Liver (tissue), 3 donors: ENCODE data around the gene ARHGEF10L.

Experiments
- CTCF ChIP-seq: fragments of 150-350 bp; IDR thresholded peaks from 2 replicates; pipeline ENCODE4 v1.5.1; 2017; ENCODE audit warnings: improper control_type of control experiment, low read depth, low read length; ENCODE audit not compliant: missing input control
- FOXA2 ChIP-seq: IDR thresholded peaks from 2 replicates; pipeline ENCODE4 v1.6.1; 2016; ENCODE audit warnings: antibody characterized with exemption
- GABPA ChIP-seq, 2 donors: IDR thresholded peaks in 1 of 2; conservative IDR thresholded peaks in 1 of 2; 2 replicates each; pipeline ENCODE4 v1.6.1; 2016; ENCODE audit warnings: antibody characterized with exemption in 2 of 2, mild to moderate bottlenecking in 1 of 2, moderate library complexity in 1 of 2
- MAX ChIP-seq: IDR thresholded peaks from 2 replicates; pipeline ENCODE4 v1.6.1; 2016; ENCODE audit warnings: antibody characterized with exemption
- RAD21 ChIP-seq, 2 donors: IDR thresholded peaks; 2 replicates each; pipeline ENCODE4 v1.6.1; 2016; ENCODE audit warnings: antibody characterized with exemption in 2 of 2, mild to moderate bottlenecking in 2 of 2
- RXRA ChIP-seq, 2 donors: IDR thresholded peaks; 2 replicates each; pipeline ENCODE4 v1.6.1; 2017 to 2018; ENCODE audit warnings: antibody characterized with exemption in 2 of 2, mild to moderate bottlenecking in 1 of 2
- SP1 ChIP-seq: IDR thresholded peaks from 2 replicates; pipeline ENCODE4 v1.6.1; 2018; ENCODE audit warnings: antibody characterized with exemption, mild to moderate bottlenecking
- TAF1 ChIP-seq: conservative IDR thresholded peaks from 2 replicates; pipeline ENCODE4 v1.6.1; 2016; ENCODE audit warnings: antibody characterized with exemption, mild to moderate bottlenecking
- YY1 ChIP-seq: IDR thresholded peaks from 2 replicates; pipeline ENCODE4 v1.6.1; 2016; ENCODE audit warnings: antibody characterized with exemption, mild to moderate bottlenecking
- TF ChIP-seq, protein P1 (sequence below): IDR thresholded peaks from 2 replicates; pipeline ENCODE4 v1.6.1; 2016; ENCODE audit warnings: antibody characterized with exemption
- TF ChIP-seq, protein P2 (sequence below): IDR thresholded peaks from 2 replicates; pipeline ENCODE4 v1.6.1; 2016; ENCODE audit warnings: antibody characterized with exemption, mild to moderate bottlenecking
- donor health status: healthy.
- donor health status: healthy.

DNA sequence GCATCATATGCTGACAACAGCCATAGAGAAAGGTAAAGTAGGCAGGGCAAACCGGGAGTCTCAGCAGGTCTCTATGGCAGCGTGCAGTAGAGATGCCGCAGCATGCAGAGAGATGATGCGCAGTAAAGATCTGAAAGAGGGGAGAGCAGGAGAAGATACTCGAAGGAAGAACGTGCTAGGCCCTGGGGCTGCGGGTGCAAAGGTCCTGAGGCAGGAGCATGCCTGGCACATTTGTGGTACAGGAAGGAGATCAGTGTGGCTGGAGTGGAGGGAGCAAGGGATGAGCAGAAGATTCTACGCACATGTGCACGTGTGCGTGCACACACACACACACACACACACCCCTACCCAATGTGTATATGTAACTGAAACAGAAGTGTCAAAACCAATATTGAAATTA lies 45.0 kb downstream of the ARHGEF10L start:
- TF ChIP-seq, protein P1, sequence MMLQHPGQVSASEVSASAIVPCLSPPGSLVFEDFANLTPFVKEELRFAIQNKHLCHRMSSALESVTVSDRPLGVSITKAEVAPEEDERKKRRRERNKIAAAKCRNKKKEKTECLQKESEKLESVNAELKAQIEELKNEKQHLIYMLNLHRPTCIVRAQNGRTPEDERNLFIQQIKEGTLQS, result no peak
- TF ChIP-seq GABPA (IDR thresholded peaks at IDR 0.05 in 1 of 2, conservative IDR thresholded peaks at IDR 0.05 in 1 of 2) (no peak), FOXA2 (no peak), SP1 (no peak), MAX (no peak), CTCF (no peak), RAD21 (IDR thresholded peaks at IDR 0.05) (no peak), RXRA (IDR thresholded peaks at IDR 0.05) (no peak), TAF1 (no peak), YY1 (no peak)
- TF ChIP-seq, protein P2, sequence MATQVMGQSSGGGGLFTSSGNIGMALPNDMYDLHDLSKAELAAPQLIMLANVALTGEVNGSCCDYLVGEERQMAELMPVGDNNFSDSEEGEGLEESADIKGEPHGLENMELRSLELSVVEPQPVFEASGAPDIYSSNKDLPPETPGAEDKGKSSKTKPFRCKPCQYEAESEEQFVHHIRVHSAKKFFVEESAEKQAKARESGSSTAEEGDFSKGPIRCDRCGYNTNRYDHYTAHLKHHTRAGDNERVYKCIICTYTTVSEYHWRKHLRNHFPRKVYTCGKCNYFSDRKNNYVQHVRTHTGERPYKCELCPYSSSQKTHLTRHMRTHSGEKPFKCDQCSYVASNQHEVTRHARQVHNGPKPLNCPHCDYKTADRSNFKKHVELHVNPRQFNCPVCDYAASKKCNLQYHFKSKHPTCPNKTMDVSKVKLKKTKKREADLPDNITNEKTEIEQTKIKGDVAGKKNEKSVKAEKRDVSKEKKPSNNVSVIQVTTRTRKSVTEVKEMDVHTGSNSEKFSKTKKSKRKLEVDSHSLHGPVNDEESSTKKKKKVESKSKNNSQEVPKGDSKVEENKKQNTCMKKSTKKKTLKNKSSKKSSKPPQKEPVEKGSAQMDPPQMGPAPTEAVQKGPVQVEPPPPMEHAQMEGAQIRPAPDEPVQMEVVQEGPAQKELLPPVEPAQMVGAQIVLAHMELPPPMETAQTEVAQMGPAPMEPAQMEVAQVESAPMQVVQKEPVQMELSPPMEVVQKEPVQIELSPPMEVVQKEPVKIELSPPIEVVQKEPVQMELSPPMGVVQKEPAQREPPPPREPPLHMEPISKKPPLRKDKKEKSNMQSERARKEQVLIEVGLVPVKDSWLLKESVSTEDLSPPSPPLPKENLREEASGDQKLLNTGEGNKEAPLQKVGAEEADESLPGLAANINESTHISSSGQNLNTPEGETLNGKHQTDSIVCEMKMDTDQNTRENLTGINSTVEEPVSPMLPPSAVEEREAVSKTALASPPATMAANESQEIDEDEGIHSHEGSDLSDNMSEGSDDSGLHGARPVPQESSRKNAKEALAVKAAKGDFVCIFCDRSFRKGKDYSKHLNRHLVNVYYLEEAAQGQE, result no peak
